Vagina (tissue), 2 donors: ENCODE measurements around the gene KRTAP20-4.

ENCODE experiments used
- CTCF ChIP-seq, 3 experiments: fragments of 450-650 bp in 2 of 3; fragments of 200-600 bp in 1 of 3; sonication (generic) in 1 of 3; IDR thresholded peaks; one replicate each; pipeline ENCODE4 v1.5.1; 2017 to 2019; ENCODE audit warnings: antibody characterized with exemption in 3 of 3, mild to moderate bottlenecking in 2 of 3, moderate library complexity in 2 of 3
- POLR2A ChIP-seq, 2 donors: fragments of 450-650 bp; IDR thresholded peaks; one replicate each; pipeline ENCODE4 v1.6.1; 2017; ENCODE audit warnings: antibody characterized with exemption in 2 of 2, mild to moderate bottlenecking in 2 of 2, moderate library complexity in 2 of 2

GRCh38 chr21:30642564-30642963 lies 22.1 kb downstream of the KRTAP20-4 start, which contains the start of gene KRTAP20-3:
- TF ChIP-seq CTCF (IDR thresholded peaks at IDR 0.05), result no peak
- no peak for TF ChIP-seq POLR2A (IDR thresholded peaks at IDR 0.05)
